ENCODE results near the gene CPA4. TPM values are rescaled to one million over a fixed set of nuclear protein-coding genes. Genes with fewer than 3 reads are reported as not detected.
"Not testable (repeated sequence)": the region's sequence is repeated elsewhere in the genome, so short reads cannot be mapped to it uniquely, and the experiment has no call there.

Gene CPA4, protein sequence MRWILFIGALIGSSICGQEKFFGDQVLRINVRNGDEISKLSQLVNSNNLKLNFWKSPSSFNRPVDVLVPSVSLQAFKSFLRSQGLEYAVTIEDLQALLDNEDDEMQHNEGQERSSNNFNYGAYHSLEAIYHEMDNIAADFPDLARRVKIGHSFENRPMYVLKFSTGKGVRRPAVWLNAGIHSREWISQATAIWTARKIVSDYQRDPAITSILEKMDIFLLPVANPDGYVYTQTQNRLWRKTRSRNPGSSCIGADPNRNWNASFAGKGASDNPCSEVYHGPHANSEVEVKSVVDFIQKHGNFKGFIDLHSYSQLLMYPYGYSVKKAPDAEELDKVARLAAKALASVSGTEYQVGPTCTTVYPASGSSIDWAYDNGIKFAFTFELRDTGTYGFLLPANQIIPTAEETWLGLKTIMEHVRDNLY
- total RNA-seq (2021; fragmentation: NEBNext Ultra II Directional; extraction: Animal tissue kit (Norgen Biotek cat#: 25700)) = 10 to 100 TPM in 5 of 6 experiments, 1 to 10 TPM in 1; 5.8 to 23.2 (median 20.0) TPM
- long read RNA-seq, transcript CPA4-212 (11 exons, 2,817 nt) = major isoform, 9 of 13 reads
- long read RNA-seq, partial matches to known transcripts = 2 of 13 reads
- long read RNA-seq, other reads (novel, unspliced or antisense) = 2 of 13 reads

DNA sequence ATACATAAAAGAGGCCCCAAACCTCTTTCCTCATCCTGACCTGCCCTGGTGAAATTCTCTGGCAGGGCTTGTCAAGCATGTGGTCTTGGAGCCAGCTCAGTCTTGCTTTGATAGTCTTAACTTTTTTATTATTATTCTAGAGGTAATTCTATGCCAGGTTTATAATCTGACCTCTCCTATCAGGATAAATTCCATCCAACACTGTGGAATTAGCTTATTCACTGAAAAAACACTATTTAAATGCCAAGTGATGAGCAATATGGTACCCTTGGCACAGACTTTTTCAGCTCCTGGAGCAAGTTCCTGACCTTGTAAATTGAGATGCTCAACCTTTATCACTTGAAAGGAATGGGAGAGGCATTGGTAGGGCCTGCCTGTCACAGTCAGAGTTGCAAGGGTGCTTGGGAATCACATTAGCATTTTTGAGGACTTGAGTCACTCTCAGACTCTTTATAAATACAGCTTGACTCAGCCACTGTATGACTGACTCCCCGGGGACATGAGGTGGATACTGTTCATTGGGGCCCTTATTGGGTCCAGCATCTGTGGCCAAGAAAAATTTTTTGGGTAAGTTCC is at the start of gene CPA4:
TSS of gene CPA4 (plus strand) at position 480 of the 576 bp plus-strand sequence. CDS start at position 500, 20 bp downstream.
- peak; percentile 99 for DNase-seq
- Mint-ChIP-seq H3K4me3 (peak within 1 kb of the TSS; percentile 63), H3K36me3 (ENCODE audit: low read depth) (peaks cover 17% of the 10 kb centered on the region), H3K9me3 (peaks cover 4% of the 10 kb centered on the region; the same call in 1 of the 2 replicates), H3K27me3 (ENCODE audit: insufficient read depth) (peaks cover 7% of the 10 kb centered on the region), H3K4me1 (ENCODE audit: low read depth) (peaks cover 74% of the 10 kb centered on the region), H3K27ac (peak within 1 kb of the TSS; percentile 72)
- TF ChIP-seq, protein P1, sequence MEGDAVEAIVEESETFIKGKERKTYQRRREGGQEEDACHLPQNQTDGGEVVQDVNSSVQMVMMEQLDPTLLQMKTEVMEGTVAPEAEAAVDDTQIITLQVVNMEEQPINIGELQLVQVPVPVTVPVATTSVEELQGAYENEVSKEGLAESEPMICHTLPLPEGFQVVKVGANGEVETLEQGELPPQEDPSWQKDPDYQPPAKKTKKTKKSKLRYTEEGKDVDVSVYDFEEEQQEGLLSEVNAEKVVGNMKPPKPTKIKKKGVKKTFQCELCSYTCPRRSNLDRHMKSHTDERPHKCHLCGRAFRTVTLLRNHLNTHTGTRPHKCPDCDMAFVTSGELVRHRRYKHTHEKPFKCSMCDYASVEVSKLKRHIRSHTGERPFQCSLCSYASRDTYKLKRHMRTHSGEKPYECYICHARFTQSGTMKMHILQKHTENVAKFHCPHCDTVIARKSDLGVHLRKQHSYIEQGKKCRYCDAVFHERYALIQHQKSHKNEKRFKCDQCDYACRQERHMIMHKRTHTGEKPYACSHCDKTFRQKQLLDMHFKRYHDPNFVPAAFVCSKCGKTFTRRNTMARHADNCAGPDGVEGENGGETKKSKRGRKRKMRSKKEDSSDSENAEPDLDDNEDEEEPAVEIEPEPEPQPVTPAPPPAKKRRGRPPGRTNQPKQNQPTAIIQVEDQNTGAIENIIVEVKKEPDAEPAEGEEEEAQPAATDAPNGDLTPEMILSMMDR (IDR thresholded peaks at IDR 0.05) = no peak

DNA sequence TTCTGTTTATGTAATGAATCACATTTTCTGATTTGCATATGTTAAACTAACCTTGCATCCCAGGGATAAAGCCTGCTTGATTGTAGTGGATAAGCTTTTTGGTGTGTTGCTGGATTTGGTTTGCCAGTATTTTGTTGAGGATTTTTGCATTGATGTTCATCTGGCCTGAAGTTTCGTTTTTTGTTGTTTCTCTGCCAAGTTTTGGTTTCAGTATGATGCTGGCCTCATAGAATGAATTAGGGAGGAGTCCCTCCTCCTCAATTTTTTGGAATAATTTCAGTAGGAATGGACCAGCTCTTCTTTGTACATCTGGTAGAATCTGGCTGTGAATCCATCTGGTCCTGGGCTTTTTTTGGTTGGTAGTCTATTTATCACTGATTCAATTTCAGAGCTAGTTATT is 49.5 kb upstream of the CPA4 start:
- peaks cover 25% of the 10 kb centered on the region for H3K27me3 Mint-ChIP-seq (ENCODE audit: insufficient read depth)
- not testable (repeated sequence) for H3K4me3 Mint-ChIP-seq; DNase-seq; H3K9me3 Mint-ChIP-seq; H3K36me3 Mint-ChIP-seq (ENCODE audit: low read depth); H3K27ac Mint-ChIP-seq
- H3K4me1 Mint-ChIP-seq (ENCODE audit: low read depth) = peaks cover 20% of the 10 kb centered on the region

DNA sequence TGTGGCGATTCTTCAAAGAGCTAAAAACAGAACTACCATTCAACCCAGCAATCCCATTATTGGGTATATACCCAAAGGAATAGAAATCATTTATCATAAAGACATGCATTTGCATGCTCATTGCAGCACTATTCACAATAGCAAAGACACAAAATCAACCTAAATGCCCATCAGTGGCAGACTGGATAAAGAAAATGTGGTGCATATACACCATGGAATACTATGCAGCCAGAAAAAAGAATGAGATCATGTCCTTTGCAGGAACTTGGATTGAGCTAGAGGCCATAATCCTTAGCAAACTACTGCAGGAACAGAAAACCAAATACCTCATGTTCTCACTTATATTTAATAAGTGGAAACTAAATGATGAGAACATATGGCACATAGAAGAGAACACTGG is 46.5 kb upstream of the CPA4 start:
- not testable (repeated sequence) for H3K27ac Mint-ChIP-seq; H3K4me3 Mint-ChIP-seq; H3K36me3 Mint-ChIP-seq (ENCODE audit: low read depth); H3K9me3 Mint-ChIP-seq; DNase-seq
- Mint-ChIP-seq H3K27me3 (ENCODE audit: insufficient read depth) (peaks cover 32% of the 10 kb centered on the region), H3K4me1 (ENCODE audit: low read depth) (peaks cover 20% of the 10 kb centered on the region)

DNA sequence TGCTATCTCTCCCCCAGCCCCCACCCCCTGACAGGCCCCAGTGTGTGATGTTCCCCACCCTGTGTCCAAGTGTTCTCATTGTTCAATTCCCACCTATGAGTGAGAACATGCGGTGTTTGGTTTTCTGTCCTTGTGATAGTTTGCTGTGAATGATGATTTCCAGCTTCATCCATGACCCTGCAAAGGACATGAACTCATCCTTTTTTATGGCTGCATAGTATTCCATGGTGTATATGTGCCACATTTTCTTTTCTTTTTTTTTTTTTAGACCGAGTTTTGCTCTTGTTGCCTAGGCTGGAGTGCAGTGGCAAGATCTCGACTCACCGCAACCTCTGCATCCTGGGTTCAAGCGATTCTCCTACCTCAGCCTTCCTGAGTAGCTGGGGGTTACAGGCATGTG is 44.1 kb upstream of the CPA4 start:
- Mint-ChIP-seq H3K27me3 (ENCODE audit: insufficient read depth) (peaks cover 48% of the 10 kb centered on the region), H3K9me3 (peaks cover 15% of the 10 kb centered on the region), H3K36me3 (ENCODE audit: low read depth) (peaks cover 14% of the 10 kb centered on the region)
- H3K27ac Mint-ChIP-seq; H3K4me1 Mint-ChIP-seq (ENCODE audit: low read depth); DNase-seq; H3K4me3 Mint-ChIP-seq: not testable (repeated sequence)

DNA sequence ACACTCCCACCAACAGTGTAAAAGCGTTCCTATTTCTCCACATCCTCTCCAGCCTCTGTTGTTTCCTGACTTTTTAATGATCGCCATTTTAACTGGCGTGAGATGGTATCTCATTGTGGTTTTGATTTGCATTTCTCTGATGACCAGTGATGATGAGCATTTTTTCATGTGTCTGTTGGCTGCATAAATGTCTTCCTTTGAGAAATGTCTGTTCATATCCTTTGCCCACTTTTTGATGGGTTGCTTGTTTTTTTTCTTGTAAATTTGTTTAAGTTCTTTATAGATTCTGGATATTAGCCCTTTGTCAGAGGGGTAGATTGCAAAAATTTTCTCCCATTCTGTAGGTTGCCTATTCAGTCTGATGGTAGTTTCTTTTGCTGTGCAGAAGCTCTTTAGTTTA is 43.3 kb upstream of the CPA4 start:
- H3K4me3 Mint-ChIP-seq; H3K27ac Mint-ChIP-seq; H3K4me1 Mint-ChIP-seq (ENCODE audit: low read depth); DNase-seq: not testable (repeated sequence)
- H3K36me3 Mint-ChIP-seq (ENCODE audit: low read depth) = peaks cover 14% of the 10 kb centered on the region
- peaks cover 19% of the 10 kb centered on the region for H3K9me3 Mint-ChIP-seq
- H3K27me3 Mint-ChIP-seq (ENCODE audit: insufficient read depth) = peaks cover 44% of the 10 kb centered on the region

DNA sequence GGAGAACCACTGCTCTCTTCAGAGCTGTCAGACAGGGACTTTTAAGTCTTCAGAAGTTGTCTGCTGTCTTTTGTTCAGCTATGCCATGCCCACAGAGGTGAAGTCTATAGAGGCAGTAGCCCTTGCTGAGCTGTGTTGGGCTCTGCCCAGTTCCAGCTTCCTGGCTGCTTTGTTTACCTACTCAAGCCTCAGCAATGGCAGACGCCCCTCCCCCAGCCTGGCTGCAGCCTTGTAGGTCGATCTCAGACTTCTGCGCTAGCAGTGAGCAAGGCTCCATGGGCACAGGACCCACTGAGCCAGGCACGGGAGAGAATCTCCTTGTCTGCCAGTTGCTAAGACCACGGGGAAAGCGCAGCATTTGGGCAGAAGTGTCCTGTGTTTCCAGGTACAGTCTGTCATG is 38.4 kb upstream of the CPA4 start:
- TF ChIP-seq, protein P1 (IDR thresholded peaks at IDR 0.05) = no peak
- no peak for DNase-seq
- no peak overlapping the region for H3K4me3 Mint-ChIP-seq
- peaks cover 44% of the 10 kb centered on the region for H3K9me3 Mint-ChIP-seq
- no peak overlapping the region for H3K27ac Mint-ChIP-seq
- H3K27me3 Mint-ChIP-seq (ENCODE audit: insufficient read depth) = peaks cover 41% of the 10 kb centered on the region
- H3K36me3 Mint-ChIP-seq (ENCODE audit: low read depth) = peaks cover 16% of the 10 kb centered on the region
- H3K4me1 Mint-ChIP-seq (ENCODE audit: low read depth) = no peaks in the 10 kb centered on the region

DNA sequence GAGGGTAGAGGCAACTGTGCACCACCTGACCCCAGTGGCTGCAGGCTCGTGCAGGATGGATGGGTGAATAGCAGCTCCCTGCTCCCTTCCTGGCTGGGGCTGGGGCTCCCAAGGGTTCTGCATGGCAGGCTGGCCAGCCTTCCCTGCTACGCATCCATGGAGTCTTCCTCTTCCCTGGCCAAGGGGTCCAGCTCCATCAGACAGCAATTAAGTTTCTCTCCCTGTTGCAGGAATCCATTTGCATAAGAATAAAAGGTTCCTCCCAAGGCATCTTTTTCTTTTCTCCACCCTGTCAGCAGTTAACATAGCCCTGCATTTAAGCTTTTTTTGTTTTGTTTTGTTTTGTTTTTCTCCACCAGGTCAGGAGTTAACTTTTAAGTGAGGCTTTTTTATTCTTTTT is 36.3 kb upstream of the CPA4 start:
- Mint-ChIP-seq H3K4me3 (no peak overlapping the region), H3K9me3 (peaks cover 47% of the 10 kb centered on the region), H3K36me3 (ENCODE audit: low read depth) (peaks cover 16% of the 10 kb centered on the region), H3K27me3 (ENCODE audit: insufficient read depth) (peaks cover 26% of the 10 kb centered on the region), H3K27ac (no peak overlapping the region), H3K4me1 (ENCODE audit: low read depth) (no peaks in the 10 kb centered on the region)
- DNase-seq = no peak
- TF ChIP-seq, protein P1 (IDR thresholded peaks at IDR 0.05) = no peak
